GM12872 (cell line): ENCODE data around the gene ALDH6A1.

ENCODE experiments used
- CTCF ChIP-seq: IDR thresholded peaks from 3 replicates; pipeline ENCODE4 v1.5.1; 2011; ENCODE audit warnings: low read depth, mild to moderate bottlenecking, low read length, moderate library complexity; ENCODE audit not compliant: insufficient read depth

Gene ALDH6A1

DNA sequence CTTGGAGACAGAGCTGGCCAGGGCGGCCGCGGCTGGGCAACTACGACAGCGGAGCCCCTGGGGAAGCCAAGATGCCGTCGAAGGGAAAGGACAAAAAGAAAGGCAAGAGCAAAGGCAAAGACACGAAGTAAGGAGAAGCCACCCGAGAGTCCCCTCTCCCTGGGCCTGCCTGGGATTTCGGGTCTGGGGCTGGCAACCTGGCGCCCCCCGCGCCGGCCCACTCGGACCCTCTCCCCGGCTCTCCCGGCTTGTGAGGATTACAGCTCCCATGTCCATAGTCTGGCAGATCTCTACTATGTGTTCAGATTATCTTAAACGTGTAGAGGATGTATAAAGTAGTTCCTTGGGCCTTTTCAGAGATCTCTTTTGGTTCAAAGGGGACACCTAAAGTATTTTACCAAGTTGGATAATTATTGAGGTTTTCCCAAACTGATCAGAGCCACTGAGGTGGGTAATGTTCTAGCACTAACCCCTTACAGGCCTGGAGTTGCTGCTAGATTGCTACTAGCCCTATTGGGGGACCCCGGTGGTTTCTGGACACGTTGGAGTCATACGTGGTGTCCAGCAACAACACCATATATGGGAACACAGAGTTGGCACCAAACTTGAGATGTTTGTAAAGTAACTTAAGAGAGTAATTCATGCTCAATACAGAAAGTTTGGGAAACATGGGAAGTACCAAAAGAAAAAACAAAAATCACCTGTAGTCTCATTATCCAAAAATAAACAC, 64.7 kb downstream of the ALDH6A1 start:
- TF ChIP-seq CTCF: no peak

GRCh38 chr14:74018586-74019407, 65.5 kb downstream of the ALDH6A1 start, which contains the start of the genes BBOF1 and ENTPD5:
TSS of gene BBOF1 (plus strand) at chr14:74019349. CDS start at chr14:74019479, 130 bp downstream.
TSS of gene ENTPD5 (minus strand) at chr14:74019288. CDS start at chr14:73988102, 31,186 bp downstream.
- no peak for TF ChIP-seq CTCF

- no peak for TF ChIP-seq CTCF
These were observed 66.1 kb downstream of the ALDH6A1 start for GRCh38 chr14:74018174-74018585.

GRCh38 chr14:74015963-74016362, 68.3 kb downstream of the ALDH6A1 start:
- TF ChIP-seq CTCF: no peak

GRCh38 chr14:74015176-74015575, 69.1 kb downstream of the ALDH6A1 start:
- no peak for TF ChIP-seq CTCF

- no peak for TF ChIP-seq CTCF
These were observed 70.0 kb downstream of the ALDH6A1 start for GRCh38 chr14:74014299-74014698.

- TF ChIP-seq CTCF: no peak
These were observed 75.3 kb downstream of the ALDH6A1 start for GRCh38 chr14:74008843-74009499.
